ENCODE data around the gene CDC123. TPM values are rescaled to one million over a fixed set of nuclear protein-coding genes. Genes with fewer than 3 reads are reported as not detected.

CDC123 gene
- total and polyA plus RNA-seq, 2 experiments from 2014 or later, result 53.0 to 147 TPM

- no peak for TF ChIP-seq CTCF (IDR thresholded peaks at IDR 0.05; ENCODE audit: low read depth, low read length)
- DNase-seq (ENCODE audit: low read depth in 1 of 2, low spot score in 1 of 2), result no peak
- Histone ChIP-seq H3K36me3 (peaks cover 30% of the 10 kb centered on the region), H3K4me3 (no peak overlapping the region), H3K9me3 (ENCODE audit: low read depth) (no peaks in the 10 kb centered on the region), H3K4me1 (ENCODE audit: low read depth) (peaks cover 6% of the 10 kb centered on the region), H3K27me3 (no peaks in the 10 kb centered on the region), H3K27ac (no peak overlapping the region)
Observed at GRCh38 chr10:12212454-12212853, 16.5 kb downstream of the CDC123 start.

GRCh38 chr10:12213621-12214020 lies 17.6 kb downstream of the CDC123 start:
- H3K4me3 ChIP-seq, result no peak overlapping the region
- peaks cover 6% of the 10 kb centered on the region for H3K4me1 ChIP-seq (ENCODE audit: low read depth)
- TF ChIP-seq CTCF (IDR thresholded peaks at IDR 0.05; ENCODE audit: low read depth, low read length), result no peak
- no peak overlapping the region for H3K27ac ChIP-seq
- no peaks in the 10 kb centered on the region for H3K9me3 ChIP-seq (ENCODE audit: low read depth)
- peaks cover 36% of the 10 kb centered on the region for H3K36me3 ChIP-seq
- no peak for DNase-seq (ENCODE audit: low read depth in 1 of 2, low spot score in 1 of 2)
- H3K27me3 ChIP-seq, result no peaks in the 10 kb centered on the region

GRCh38 chr10:12214093-12214492 lies 18.1 kb downstream of the CDC123 start:
- H3K27ac ChIP-seq, result peak overlapping the region; percentile 44
- no peak overlapping the region for H3K4me3 ChIP-seq
- H3K36me3 ChIP-seq, result peaks cover 37% of the 10 kb centered on the region
- H3K27me3 ChIP-seq, result no peaks in the 10 kb centered on the region
- TF ChIP-seq CTCF (IDR thresholded peaks at IDR 0.05; ENCODE audit: low read depth, low read length), result no peak
- peaks cover 6% of the 10 kb centered on the region for H3K4me1 ChIP-seq (ENCODE audit: low read depth)
- no peaks in the 10 kb centered on the region for H3K9me3 ChIP-seq (ENCODE audit: low read depth)
- no peak for DNase-seq (ENCODE audit: low read depth in 1 of 2, low spot score in 1 of 2)

GRCh38 chr10:12214763-12215218 lies 18.8 kb downstream of the CDC123 start:
- H3K27me3 ChIP-seq, result no peaks in the 10 kb centered on the region
- H3K27ac ChIP-seq, result no peak overlapping the region
- H3K4me1 ChIP-seq (ENCODE audit: low read depth), result peaks cover 6% of the 10 kb centered on the region
- H3K9me3 ChIP-seq (ENCODE audit: low read depth), result no peaks in the 10 kb centered on the region
- no peak overlapping the region for H3K4me3 ChIP-seq
- TF ChIP-seq CTCF (IDR thresholded peaks at IDR 0.05; ENCODE audit: low read depth, low read length), result peak; percentile 71
- peak; percentile 68 to 73 for DNase-seq (ENCODE audit: low read depth in 1 of 2, low spot score in 1 of 2)
- peaks cover 37% of the 10 kb centered on the region for H3K36me3 ChIP-seq

GRCh38 chr10:12218991-12219390 lies 23.0 kb downstream of the CDC123 start:
- Histone ChIP-seq H3K4me1 (ENCODE audit: low read depth) (peaks cover 6% of the 10 kb centered on the region), H3K36me3 (peaks cover 11% of the 10 kb centered on the region), H3K27ac (no peak overlapping the region), H3K27me3 (no peaks in the 10 kb centered on the region), H3K9me3 (ENCODE audit: low read depth) (no peaks in the 10 kb centered on the region), H3K4me3 (no peak overlapping the region)
- no peak for TF ChIP-seq CTCF (IDR thresholded peaks at IDR 0.05; ENCODE audit: low read depth, low read length)
- no peak for DNase-seq (ENCODE audit: low read depth in 1 of 2, low spot score in 1 of 2)

Measured in cardiac muscle cell (in vitro differentiated cells and primary cell).